Measurements from ENCODE around the gene FFAR4.

The FFAR4 gene

GRCh38 chr10:93591065-93591808 lies 24.8 kb downstream of the FFAR4 start:
- Histone ChIP-seq H3K36me3 (ENCODE audit: control insufficient read depth in 1 of 2, insufficient read depth in 2 of 2, low read length in 2 of 2) (no peaks in the 10 kb centered on the region), H3K27ac (ENCODE audit: low read length) (no peak overlapping the region), H3K9me3 (ENCODE audit: control insufficient read depth in 1 of 2, low read length in 2 of 2) (no peaks in the 10 kb centered on the region), H3K27me3 (ENCODE audit: low read depth, low read length) (no peaks in the 10 kb centered on the region), H3K4me3 (ENCODE audit: low read depth in 1 of 2, low read length in 2 of 2) (no peak overlapping the region), H3K4me1 (ENCODE audit: control insufficient read depth in 1 of 2, insufficient read depth in 2 of 2, low read length in 2 of 2) (peaks cover 0 to 4% of the 10 kb centered on the region in 2 donors)

GRCh38 chr10:93593254-93593653 lies 26.8 kb downstream of the FFAR4 start:
- no peaks in the 10 kb centered on the region for H3K36me3 ChIP-seq (ENCODE audit: control insufficient read depth in 1 of 2, insufficient read depth in 2 of 2, low read length in 2 of 2)
- H3K4me1 ChIP-seq (ENCODE audit: control insufficient read depth in 1 of 2, insufficient read depth in 2 of 2, low read length in 2 of 2), result peaks cover 0 to 4% of the 10 kb centered on the region in 2 donors
- H3K4me3 ChIP-seq (ENCODE audit: low read depth in 1 of 2, low read length in 2 of 2), result no peak overlapping the region
- H3K27me3 ChIP-seq (ENCODE audit: low read depth, low read length), result no peaks in the 10 kb centered on the region
- H3K9me3 ChIP-seq (ENCODE audit: control insufficient read depth in 1 of 2, low read length in 2 of 2), result no peaks in the 10 kb centered on the region
- H3K27ac ChIP-seq (ENCODE audit: low read length), result no peak overlapping the region

- Histone ChIP-seq H3K27ac (ENCODE audit: low read length) (no peak overlapping the region), H3K27me3 (ENCODE audit: low read depth, low read length) (no peaks in the 10 kb centered on the region), H3K9me3 (ENCODE audit: control insufficient read depth in 1 of 2, low read length in 2 of 2) (no peaks in the 10 kb centered on the region), H3K4me3 (ENCODE audit: low read depth in 1 of 2, low read length in 2 of 2) (no peak overlapping the region), H3K36me3 (ENCODE audit: control insufficient read depth in 1 of 2, insufficient read depth in 2 of 2, low read length in 2 of 2) (no peaks in the 10 kb centered on the region), H3K4me1 (ENCODE audit: control insufficient read depth in 1 of 2, insufficient read depth in 2 of 2, low read length in 2 of 2) (peaks cover 0 to 4% of the 10 kb centered on the region in 2 donors)
Observed at GRCh38 chr10:93593749-93594148, 27.3 kb downstream of the FFAR4 start.

DNA sequence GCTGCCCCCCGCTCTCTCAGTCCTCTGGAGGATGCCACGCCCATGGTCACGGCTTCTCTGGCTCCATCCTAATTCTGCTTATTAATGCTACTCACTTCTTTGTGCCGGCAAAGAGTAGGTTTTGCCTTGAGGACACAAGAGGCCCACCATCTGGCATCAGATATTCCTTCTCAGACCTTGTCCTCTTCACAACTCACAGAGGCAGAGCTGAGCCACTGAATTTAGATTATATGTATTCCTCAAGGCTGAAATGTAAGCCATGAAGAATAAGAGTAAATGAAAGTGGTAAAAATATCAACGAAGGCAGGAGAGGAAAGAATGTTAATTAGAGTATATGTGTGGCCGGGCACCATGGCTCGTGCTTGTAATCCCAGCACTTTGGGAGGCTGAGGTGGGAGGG lies 28.1 kb downstream of the FFAR4 start:
- Histone ChIP-seq H3K36me3 (ENCODE audit: control insufficient read depth in 1 of 2, insufficient read depth in 2 of 2, low read length in 2 of 2) (no peaks in the 10 kb centered on the region), H3K4me1 (ENCODE audit: control insufficient read depth in 1 of 2, insufficient read depth in 2 of 2, low read length in 2 of 2) (peaks cover 0 to 4% of the 10 kb centered on the region in 2 donors), H3K27ac (ENCODE audit: low read length) (no peak overlapping the region), H3K4me3 (ENCODE audit: low read depth in 1 of 2, low read length in 2 of 2) (no peak overlapping the region), H3K9me3 (ENCODE audit: control insufficient read depth in 1 of 2, low read length in 2 of 2) (no peaks in the 10 kb centered on the region), H3K27me3 (ENCODE audit: low read depth, low read length) (no peaks in the 10 kb centered on the region)

- no peak overlapping the region for H3K4me3 ChIP-seq (ENCODE audit: low read depth in 1 of 2, low read length in 2 of 2)
- no peaks in the 10 kb centered on the region for H3K36me3 ChIP-seq (ENCODE audit: control insufficient read depth in 1 of 2, insufficient read depth in 2 of 2, low read length in 2 of 2)
- no peaks in the 10 kb centered on the region for H3K9me3 ChIP-seq (ENCODE audit: control insufficient read depth in 1 of 2, low read length in 2 of 2)
- peaks cover 5% of the 10 kb centered on the region for H3K27me3 ChIP-seq (ENCODE audit: low read depth, low read length)
- H3K4me1 ChIP-seq (ENCODE audit: control insufficient read depth in 1 of 2, insufficient read depth in 2 of 2, low read length in 2 of 2), result peaks cover 3 to 4% of the 10 kb centered on the region in 2 donors
- no peak overlapping the region for H3K27ac ChIP-seq (ENCODE audit: low read length)
Observed at GRCh38 chr10:93595378-93596161, 29.1 kb downstream of the FFAR4 start.

DNA sequence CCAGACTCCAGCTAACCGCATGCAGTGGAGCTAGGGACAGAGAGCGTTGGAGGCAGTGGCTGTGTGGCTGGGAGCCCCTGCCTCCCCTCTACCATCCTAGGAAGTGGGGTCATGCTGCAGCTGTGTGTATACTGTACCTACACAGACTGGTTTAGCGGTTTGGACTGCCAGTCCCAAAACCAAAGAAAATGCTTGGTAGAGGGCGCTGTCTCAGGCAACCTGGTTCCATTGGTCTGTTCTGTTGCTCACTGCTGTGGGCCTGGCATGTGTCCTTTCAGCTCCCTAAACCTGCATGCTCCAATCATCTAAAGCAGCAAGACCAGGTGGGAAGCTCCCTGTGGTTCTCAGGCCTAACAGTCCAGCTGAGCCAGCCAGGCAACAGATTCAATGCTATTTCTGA lies 30.1 kb downstream of the FFAR4 start:
- Histone ChIP-seq H3K36me3 (ENCODE audit: control insufficient read depth in 1 of 2, insufficient read depth in 2 of 2, low read length in 2 of 2) (no peaks in the 10 kb centered on the region), H3K9me3 (ENCODE audit: control insufficient read depth in 1 of 2, low read length in 2 of 2) (no peaks in the 10 kb centered on the region), H3K4me3 (ENCODE audit: low read depth in 1 of 2, low read length in 2 of 2) (no peak overlapping the region), H3K27me3 (ENCODE audit: low read depth, low read length) (peaks cover 5% of the 10 kb centered on the region), H3K4me1 (ENCODE audit: control insufficient read depth in 1 of 2, insufficient read depth in 2 of 2, low read length in 2 of 2) (peaks cover 4 to 10% of the 10 kb centered on the region in 2 donors), H3K27ac (ENCODE audit: low read length) (no peak overlapping the region)

DNA sequence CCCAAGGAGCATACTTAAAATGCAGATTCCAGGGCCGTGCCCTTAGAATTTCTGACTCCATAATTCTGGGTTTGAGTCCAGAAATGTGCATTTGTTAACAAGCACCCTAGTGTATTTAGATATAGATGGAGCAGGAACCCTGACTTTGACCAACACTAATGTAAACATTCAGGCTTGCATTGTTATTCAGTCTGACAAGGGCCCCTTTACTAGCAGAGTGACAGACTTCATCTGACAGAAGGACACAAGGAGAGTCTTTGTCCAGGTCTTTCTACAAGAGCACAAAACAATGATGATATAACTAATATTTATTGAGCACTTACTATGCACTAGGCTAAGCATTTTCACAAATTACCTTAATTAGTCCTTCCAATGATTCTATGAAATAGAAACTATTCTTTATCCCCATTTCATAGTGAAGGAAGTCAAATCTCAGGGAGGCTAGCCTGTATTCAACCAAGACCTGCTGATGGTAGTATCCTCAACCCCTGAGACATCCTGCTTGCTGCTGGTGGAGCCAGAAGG lies 30.7 kb downstream of the FFAR4 start:
- no peak overlapping the region for H3K27ac ChIP-seq (ENCODE audit: low read length)
- H3K36me3 ChIP-seq (ENCODE audit: control insufficient read depth in 1 of 2, insufficient read depth in 2 of 2, low read length in 2 of 2), result no peaks in the 10 kb centered on the region
- peaks cover 0 to 11% of the 10 kb centered on the region in 2 donors for H3K4me1 ChIP-seq (ENCODE audit: control insufficient read depth in 1 of 2, insufficient read depth in 2 of 2, low read length in 2 of 2)
- no peak overlapping the region for H3K4me3 ChIP-seq (ENCODE audit: low read depth in 1 of 2, low read length in 2 of 2)
- no peaks in the 10 kb centered on the region for H3K9me3 ChIP-seq (ENCODE audit: control insufficient read depth in 1 of 2, low read length in 2 of 2)
- H3K27me3 ChIP-seq (ENCODE audit: low read depth, low read length), result peaks cover 11% of the 10 kb centered on the region

- Histone ChIP-seq H3K27ac (ENCODE audit: low read length) (no peak overlapping the region), H3K4me3 (ENCODE audit: low read depth in 1 of 2, low read length in 2 of 2) (no peak overlapping the region), H3K36me3 (ENCODE audit: control insufficient read depth in 1 of 2, insufficient read depth in 2 of 2, low read length in 2 of 2) (no peaks in the 10 kb centered on the region), H3K9me3 (ENCODE audit: control insufficient read depth in 1 of 2, low read length in 2 of 2) (no peaks in the 10 kb centered on the region), H3K27me3 (ENCODE audit: low read depth, low read length) (peaks cover 16% of the 10 kb centered on the region), H3K4me1 (ENCODE audit: control insufficient read depth in 1 of 2, insufficient read depth in 2 of 2, low read length in 2 of 2) (peaks cover 0 to 11% of the 10 kb centered on the region in 2 donors)
Observed at GRCh38 chr10:93598157-93598556, 31.7 kb downstream of the FFAR4 start.

DNA sequence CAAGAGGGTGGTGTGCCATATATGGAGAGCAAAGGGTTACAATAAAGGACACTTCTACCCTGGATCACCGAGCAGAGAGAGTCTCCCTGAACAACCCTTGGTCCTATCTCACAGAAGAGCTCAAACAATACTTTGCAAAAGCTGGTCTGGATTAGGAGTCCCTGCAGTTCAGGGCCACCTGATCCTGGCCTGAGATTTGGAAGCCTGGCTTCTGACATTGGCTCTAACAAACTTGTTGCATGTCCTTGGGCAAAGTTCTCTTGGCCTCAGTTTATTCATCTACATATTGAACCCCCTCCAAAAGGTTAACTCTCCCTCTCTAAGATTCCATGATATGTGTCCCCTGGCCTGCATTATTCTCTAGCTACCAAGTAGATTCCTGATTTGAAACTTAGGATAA lies 32.9 kb downstream of the FFAR4 start:
- H3K4me1 ChIP-seq (ENCODE audit: control insufficient read depth in 1 of 2, insufficient read depth in 2 of 2, low read length in 2 of 2), result peaks cover 0 to 11% of the 10 kb centered on the region in 2 donors
- H3K9me3 ChIP-seq (ENCODE audit: control insufficient read depth in 1 of 2, low read length in 2 of 2), result no peaks in the 10 kb centered on the region
- no peak overlapping the region for H3K4me3 ChIP-seq (ENCODE audit: low read depth in 1 of 2, low read length in 2 of 2)
- H3K27ac ChIP-seq (ENCODE audit: low read length), result no peak overlapping the region
- no peaks in the 10 kb centered on the region for H3K36me3 ChIP-seq (ENCODE audit: control insufficient read depth in 1 of 2, insufficient read depth in 2 of 2, low read length in 2 of 2)
- peaks cover 23% of the 10 kb centered on the region for H3K27me3 ChIP-seq (ENCODE audit: low read depth, low read length)

DNA sequence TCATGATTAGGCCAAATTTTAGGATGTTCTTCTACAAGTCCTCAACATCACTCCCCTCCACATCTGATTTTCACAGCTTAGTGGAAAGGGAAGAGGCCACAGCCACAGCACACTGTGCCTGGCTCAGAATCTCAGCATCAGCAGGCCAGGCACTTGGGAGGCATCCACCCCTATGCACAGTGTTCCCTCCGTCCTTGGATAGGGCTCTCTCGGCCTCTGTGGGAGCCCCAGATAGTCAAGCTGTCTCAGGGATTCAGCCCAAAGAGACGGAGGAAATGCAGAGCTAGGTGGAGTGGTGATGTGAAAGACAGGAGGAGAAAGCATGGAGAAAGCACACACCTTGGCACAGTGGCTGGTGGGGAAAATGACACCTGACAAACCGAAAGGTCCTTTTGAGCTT lies 33.3 kb downstream of the FFAR4 start:
- H3K36me3 ChIP-seq (ENCODE audit: control insufficient read depth in 1 of 2, insufficient read depth in 2 of 2, low read length in 2 of 2), result no peaks in the 10 kb centered on the region
- no peak overlapping the region for H3K27ac ChIP-seq (ENCODE audit: low read length)
- peaks cover 0 to 11% of the 10 kb centered on the region in 2 donors for H3K4me1 ChIP-seq (ENCODE audit: control insufficient read depth in 1 of 2, insufficient read depth in 2 of 2, low read length in 2 of 2)
- peaks cover 23% of the 10 kb centered on the region for H3K27me3 ChIP-seq (ENCODE audit: low read depth, low read length)
- H3K4me3 ChIP-seq (ENCODE audit: low read depth in 1 of 2, low read length in 2 of 2), result no peak overlapping the region
- no peaks in the 10 kb centered on the region for H3K9me3 ChIP-seq (ENCODE audit: control insufficient read depth in 1 of 2, low read length in 2 of 2)

- peaks cover 23% of the 10 kb centered on the region for H3K27me3 ChIP-seq (ENCODE audit: low read depth, low read length)
- H3K36me3 ChIP-seq (ENCODE audit: control insufficient read depth in 1 of 2, insufficient read depth in 2 of 2, low read length in 2 of 2), result no peaks in the 10 kb centered on the region
- peaks cover 0 to 11% of the 10 kb centered on the region in 2 donors for H3K4me1 ChIP-seq (ENCODE audit: control insufficient read depth in 1 of 2, insufficient read depth in 2 of 2, low read length in 2 of 2)
- H3K4me3 ChIP-seq (ENCODE audit: low read depth in 1 of 2, low read length in 2 of 2), result no peak overlapping the region
- no peak overlapping the region for H3K27ac ChIP-seq (ENCODE audit: low read length)
- no peaks in the 10 kb centered on the region for H3K9me3 ChIP-seq (ENCODE audit: control insufficient read depth in 1 of 2, low read length in 2 of 2)
Observed at GRCh38 chr10:93600446-93601145, 34.1 kb downstream of the FFAR4 start.

All from muscle layer of duodenum (tissue), 2 donors.